Medulla oblongata (tissue), 1 donor: Measurements from ENCODE around the gene LHX1.
A peak's percentile ranks its signal among the peaks of the same experiment; 100 is the strongest.

Experiments
- DNase-seq: peaks from one replicate; pipeline ENCODE4 v3.0.0-alpha.2; 2015; ENCODE audit errors: extremely low spot score

LHX1 gene

GRCh38 chr17:36972186-36972700, 35.0 kb downstream of the LHX1 start:
- no peak for DNase-seq

- no peak for DNase-seq
Observed at GRCh38 chr17:36972905-36973304, 35.6 kb downstream of the LHX1 start.

GRCh38 chr17:36975922-36976515, 38.7 kb downstream of the LHX1 start:
- no peak for DNase-seq

DNA sequence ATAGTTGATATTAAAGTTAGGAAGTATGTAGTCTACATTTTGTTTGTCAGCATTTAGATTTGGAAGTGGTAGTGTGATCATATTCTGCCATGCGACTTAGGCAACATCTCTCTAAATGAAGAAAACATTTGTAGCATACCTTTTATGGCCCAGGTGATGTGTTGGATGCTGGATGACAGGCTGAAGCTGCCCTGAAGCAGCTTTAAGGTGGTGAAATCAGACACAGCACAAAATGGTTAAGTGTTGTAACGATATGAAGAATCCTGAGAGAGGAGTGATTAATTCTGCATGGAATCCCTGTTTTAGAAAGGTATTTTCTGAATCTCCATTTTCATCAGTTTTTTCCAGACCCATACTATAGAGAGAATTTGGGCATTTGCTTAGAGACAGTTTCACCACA, 39.8 kb downstream of the LHX1 start:
- no peak for DNase-seq

GRCh38 chr17:36977568-36977967, 40.3 kb downstream of the LHX1 start:
- no peak for DNase-seq

DNA sequence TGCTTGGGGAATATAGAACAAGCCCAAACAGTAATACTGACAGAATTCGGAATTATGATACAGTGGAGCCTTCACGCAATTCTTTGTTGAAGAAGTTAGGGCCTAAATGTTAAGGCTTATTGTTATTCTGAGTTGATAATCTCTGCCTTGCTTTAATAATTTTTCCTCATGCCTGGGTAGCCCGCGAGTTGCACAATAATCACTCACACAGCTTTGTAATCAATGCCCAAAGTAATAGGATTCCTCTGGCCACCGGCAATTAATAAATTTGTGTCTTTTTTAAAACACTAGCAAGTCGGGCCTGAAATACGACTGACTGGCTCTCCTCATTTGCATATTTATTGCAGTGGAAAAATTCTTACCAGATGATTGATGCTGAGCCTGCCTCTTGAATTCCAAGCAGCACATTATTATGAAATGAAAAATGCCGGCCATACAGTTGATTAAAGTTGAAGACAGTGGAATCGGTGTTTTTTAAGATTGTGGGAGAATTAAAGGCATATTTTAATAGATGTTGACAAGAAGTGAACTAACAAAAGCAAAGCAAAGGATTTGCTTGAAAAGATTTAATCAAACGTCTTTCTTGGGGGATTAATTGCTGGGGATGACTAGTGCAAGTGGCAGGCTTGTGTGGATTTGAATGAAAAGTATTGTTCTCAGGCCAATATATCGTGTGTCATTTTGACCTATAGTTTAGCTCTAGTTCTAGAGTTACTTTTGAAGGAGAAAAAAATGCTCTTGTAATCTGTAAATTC, 41.7 kb downstream of the LHX1 start:
- peak; percentile 12 for DNase-seq

- DNase-seq = no peak
Observed at GRCh38 chr17:36979565-36979941, 42.3 kb downstream of the LHX1 start.

- no peak for DNase-seq
Observed at GRCh38 chr17:36980280-36980761, 43.0 kb downstream of the LHX1 start.

GRCh38 chr17:36983618-36984017, 46.3 kb downstream of the LHX1 start:
- DNase-seq = no peak

- no peak for DNase-seq
Observed at GRCh38 chr17:36989173-36989572, 51.9 kb downstream of the LHX1 start.

DNA sequence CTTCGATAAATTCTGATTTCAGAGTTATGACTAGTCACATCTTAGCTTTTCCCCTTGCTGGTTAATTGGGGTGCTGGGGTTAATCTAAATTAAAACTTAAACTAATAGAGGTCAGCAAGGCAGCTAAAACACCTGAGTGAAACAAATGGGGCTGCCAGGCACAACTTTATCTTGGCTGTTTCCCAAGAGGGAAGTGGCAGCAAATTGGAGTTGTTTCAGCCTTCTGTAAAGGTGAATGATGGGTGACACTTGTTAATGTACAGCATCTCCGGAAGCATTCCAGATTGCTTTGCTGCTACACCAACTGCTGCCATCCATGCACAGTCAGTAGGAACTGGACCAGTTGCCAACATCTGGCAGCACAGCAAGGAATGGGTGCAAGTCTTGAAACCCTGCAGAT, 55.4 kb downstream of the LHX1 start:
- no peak for DNase-seq

DNA sequence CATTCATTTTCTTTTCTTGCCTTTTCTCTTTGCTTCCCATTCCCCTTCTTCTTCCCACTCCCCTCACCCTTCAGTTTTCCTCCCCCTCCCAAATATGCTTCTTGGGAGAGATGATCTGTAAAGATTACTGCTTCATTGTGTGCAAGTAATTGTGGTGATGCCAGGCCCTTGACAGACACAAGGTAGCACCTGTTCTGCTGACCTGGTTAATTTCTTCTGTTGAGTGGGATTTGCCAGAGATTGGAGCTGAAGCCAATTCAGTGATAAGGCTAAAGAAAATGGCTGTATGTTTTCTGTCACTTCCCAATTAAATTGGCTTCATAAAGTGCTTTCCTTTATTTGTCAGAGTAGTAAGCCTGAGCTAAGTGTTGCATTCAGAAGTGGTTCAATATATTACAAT, 56.0 kb downstream of the LHX1 start:
- no peak for DNase-seq
